Stimulated activated CD4-positive, alpha-beta T cell treated with anti-CD3 and anti-CD28 coated beads, Interleukin-15, amount 100 ng/mL, for 48 hours (primary cell): ENCODE results near the gene PALM.

ENCODE experiments used
- DNase-seq, 2 donors: peaks; one replicate each; pipeline ENCODE4 v3.0.0-alpha.2; 2020; ENCODE audit warnings: low read depth in 2 of 2

The PALM gene

DNA sequence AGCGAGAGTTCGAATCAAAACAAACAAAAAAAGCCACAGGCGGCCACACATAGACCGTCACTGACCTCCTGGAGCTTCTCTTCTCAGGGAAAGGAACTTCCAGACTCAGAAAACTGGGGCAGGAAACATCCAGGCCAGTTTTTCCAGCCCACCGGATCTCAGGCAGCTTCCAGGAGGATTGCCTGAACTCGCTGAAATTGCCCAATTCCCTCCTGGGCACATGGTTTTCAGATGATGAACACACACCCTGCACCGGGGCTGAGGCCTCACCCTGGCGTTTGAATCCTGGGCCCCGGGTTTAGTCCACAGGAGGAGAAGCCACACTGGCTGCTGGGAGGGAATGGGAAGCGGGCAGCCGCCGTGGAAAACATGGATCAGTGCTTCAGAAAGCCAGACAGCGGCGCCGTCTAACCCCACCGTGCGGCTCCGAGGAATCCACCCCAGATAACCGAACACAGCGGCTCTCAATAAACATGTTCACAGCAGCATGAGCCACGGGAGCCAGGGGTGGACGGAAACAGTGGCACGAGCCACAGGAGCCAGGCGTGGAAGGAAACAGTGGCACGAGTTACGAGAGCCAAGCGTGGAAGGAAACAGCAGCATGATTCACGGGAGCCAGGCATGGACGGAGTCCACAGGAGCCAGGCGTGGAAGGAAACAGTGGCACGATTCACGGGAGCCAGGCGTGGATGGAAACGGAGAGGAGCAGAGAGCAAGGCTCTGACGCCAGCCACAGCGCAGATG, 70.3 kb downstream of the PALM start:
- DNase-seq = no peak

DNA sequence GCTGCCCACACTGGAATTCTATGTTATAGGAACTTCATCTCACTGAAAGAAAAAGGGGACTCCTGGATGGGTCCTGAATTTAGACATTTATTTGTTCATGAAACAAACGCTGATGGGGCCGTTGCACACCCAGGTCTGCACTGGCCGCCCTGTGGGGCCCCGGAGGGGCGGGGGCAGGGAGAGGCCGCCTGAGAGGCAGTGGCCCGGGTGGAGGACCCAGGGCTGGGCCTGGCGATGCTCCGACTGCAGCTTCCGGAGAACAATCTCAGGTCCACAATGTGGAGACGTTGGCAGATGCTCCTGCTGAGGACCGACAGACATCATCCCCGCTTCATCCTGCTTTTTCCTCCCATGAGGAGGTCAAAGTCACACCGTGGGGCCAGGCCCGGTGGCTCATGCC, 72.2 kb downstream of the PALM start:
- DNase-seq = no peak

DNA sequence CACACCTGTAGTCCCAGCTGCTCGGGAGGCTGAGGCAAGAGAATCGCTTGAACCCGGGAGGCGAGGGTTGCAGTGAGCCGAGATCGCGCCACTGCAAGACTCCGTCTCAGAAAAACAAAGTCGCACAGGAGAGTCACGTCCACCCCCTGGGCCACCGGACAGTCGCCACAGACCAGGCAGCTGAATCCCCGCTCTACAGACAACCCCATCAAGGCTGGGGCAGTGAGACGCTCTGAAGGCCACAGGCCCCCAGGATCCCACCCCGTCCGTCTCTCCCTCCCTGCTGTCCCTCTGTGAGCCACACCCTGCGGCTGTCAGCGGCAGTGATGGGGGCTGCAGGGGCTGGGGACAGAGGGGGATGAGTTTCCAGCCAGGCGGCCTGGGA, 73.1 kb downstream of the PALM start:
- no peak for DNase-seq

DNA sequence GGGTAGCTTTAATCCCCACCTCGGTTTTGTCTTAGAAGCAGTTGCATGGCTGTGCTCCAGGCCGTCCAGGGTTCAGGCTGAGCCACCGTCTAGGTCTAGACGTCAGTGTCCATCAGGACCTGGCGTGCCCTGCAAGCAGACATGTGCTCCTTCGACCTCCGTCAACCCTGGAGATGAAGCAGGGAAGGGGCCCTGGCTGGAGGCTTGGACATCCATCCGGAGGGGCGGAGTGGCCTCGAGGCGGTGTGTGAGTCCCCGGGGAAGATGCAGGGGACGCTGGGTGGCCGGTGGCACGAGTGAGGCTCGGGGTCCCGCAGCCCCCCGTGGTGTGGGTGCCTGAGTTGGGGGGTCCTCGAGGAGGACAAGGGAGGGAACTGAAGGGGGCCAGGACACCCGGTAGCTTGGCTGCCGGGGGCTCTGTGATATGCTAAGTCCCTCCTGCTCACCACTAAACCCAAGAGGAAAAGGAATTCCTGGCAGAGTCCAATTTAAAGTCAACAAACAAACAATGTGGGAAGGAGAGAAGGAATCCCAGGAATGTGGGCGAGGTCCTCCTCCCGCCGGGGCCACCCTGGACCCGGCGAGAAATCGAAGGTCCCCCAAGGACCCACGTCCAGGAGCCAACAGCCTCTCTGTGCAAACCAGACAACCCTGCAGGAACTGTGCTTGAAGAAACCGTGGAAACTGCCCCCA, 73.6 kb downstream of the PALM start:
- no peak for DNase-seq

DNA sequence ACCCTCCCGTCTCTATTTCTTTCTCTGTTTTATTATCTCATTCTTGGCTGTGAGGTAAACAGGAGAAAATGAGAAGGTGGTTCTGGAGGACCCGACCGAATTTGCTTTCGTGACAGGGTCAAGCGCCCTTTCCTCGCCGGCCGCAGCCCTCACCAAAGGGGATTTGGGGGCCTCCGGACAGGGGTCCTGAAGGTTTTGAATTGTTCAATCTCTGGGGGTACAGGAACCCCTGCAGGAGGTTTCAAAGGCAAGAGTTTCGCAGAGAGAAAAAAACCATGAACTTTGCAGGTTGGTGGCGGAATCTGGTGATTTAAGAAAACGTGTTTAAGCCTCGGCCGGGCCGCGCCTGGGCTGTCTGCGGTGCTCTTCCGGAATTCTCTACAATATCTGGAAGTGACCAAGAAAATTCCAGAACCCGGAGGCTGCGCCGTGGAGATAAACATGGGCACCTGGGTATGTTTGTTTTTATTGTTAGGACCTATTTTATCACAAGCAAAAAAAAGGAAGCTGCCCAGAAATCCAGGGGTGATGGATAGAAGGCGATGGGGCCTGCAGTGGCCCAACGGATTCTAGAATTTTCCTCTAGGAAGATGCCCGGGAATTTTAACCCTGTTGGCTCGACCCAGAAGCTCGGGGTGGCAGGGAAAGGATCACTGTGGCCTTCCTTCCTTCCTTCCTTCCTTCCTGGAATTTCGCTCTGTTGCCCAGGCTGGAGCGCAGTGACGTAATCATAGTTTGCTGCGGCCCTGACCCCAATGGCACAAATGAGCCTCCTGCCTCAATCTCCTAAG, 74.3 kb downstream of the PALM start:
- no peak for DNase-seq

GRCh38 chr19:784541-784940, 75.8 kb downstream of the PALM start:
- no peak for DNase-seq

DNA sequence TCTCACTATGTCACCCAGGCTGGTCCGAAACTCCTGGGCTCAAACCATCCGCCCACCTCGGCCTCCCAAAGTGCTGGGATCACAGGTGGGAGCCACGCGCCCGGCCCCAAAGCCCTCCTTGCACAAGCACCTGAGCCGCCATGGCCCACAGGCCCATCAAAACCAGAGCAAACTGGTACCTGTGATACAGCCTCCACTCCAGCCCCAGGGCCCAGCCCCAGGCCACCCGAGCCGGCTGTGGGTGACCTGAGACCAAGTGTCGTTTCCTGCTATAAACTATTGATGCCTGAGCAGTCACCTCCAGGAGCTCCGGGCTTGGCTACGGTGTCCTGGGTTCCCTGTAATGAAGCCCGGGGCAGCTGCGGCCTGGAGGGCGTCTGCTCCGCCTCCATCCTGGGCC, 78.8 kb downstream of the PALM start:
- DNase-seq = no peak

DNA sequence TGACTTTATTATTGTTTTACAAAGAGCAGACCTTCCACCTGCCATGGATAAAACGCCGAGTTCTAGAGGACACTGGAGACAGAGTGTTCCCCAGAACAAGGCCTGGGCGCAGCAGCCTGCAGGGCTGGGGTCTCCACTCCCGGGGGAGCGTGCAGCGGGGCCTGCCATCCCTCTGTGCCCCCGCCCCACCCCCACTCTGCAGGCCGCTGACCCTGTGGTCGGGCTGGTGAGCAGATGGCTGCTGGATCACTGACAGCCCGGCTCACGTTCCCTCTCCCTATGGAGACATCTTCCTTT, 79.9 kb downstream of the PALM start:
- DNase-seq = no peak

GRCh38 chr19:788983-789700, 80.4 kb downstream of the PALM start:
- no peak for DNase-seq

- no peak for DNase-seq
These were observed 80.9 kb downstream of the PALM start for GRCh38 chr19:789701-790060.

GRCh38 chr19:791007-791566, 82.4 kb downstream of the PALM start:
- DNase-seq = no peak

DNA sequence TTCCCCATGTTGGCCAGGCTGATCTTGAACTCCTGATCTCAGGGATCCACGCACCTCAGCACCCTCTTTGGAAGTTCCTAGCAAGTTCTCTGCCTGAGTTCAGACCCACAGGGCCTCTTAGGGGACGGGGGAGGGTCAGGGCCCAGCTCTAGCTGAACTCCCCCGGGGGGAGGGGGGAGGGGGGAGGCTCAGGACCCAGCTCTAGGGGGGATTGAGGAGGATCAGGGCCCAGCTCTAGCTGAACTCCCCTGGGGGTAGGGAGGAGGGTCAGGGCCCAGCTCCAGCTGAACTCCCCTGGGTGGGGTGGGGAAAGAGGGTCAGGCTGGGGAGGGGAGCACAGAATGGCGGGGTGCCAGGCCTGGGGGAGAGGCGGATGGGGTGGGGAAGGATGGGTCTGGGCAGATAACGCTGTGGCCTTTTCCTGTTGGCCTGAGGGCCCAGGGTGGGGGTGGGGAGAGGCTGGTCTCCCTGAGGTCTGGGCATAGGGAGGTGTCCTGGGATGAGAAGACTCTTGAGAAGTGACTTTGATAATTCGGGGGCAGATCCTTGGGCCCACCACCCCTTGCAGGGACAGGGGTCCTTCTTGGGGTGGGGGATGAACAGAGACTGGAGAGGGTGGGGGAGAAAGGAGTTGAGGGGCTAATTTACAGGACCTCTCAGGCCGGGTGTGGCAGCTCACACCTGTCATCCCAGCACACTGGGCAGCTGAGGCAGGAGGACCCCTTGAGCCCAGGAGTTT, 83.0 kb downstream of the PALM start:
- DNase-seq = no peak

DNA sequence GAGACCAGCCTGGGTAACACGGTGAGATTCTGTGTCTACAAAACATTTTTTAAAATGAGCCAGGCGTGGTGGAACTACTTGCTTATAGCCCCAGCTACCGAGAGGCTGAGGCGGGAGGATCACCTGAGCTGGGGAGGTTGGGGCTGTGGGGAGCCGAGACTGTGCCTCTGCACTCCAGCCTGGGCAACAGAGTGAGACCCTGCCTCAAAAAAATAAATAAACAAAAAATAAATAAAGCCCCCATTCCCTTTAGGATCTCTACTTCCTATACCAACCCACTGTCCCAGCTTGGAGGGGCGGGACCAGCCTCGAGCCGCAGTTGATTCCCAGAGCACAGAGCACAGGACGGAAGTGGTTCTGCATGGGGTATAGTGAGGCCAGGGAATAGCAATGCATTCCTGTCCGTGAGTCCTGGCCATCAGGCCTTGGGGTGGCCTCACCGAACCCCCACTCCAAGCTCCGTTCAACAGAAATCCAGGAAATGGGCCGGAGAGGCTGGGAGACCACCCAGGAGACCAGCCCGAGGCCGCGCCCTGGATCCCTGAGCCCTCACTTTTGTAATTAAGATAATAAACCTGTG, 83.7 kb downstream of the PALM start:
- no peak for DNase-seq

DNA sequence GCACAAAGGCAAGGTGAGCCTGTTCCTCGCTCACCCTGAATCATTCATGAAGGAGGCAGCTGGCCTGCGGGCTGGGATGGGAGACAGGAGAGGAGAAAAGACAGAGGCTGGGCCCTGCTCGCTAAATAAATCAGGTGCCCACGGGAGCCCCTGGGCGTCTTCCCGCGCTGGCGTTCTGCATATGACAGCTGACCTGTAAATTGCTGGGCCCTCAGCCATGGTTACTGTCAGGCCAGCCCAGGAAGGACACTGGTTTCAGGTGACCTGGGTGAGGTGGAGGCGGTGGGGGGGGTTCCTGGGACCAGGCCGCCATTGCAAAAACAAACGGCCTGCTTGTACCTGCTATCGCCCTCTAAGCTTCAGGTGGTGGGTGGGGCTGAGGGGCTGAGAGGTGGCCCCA, 85.1 kb downstream of the PALM start:
- no peak for DNase-seq

GRCh38 chr19:795073-795611, 86.4 kb downstream of the PALM start:
- no peak for DNase-seq

DNA sequence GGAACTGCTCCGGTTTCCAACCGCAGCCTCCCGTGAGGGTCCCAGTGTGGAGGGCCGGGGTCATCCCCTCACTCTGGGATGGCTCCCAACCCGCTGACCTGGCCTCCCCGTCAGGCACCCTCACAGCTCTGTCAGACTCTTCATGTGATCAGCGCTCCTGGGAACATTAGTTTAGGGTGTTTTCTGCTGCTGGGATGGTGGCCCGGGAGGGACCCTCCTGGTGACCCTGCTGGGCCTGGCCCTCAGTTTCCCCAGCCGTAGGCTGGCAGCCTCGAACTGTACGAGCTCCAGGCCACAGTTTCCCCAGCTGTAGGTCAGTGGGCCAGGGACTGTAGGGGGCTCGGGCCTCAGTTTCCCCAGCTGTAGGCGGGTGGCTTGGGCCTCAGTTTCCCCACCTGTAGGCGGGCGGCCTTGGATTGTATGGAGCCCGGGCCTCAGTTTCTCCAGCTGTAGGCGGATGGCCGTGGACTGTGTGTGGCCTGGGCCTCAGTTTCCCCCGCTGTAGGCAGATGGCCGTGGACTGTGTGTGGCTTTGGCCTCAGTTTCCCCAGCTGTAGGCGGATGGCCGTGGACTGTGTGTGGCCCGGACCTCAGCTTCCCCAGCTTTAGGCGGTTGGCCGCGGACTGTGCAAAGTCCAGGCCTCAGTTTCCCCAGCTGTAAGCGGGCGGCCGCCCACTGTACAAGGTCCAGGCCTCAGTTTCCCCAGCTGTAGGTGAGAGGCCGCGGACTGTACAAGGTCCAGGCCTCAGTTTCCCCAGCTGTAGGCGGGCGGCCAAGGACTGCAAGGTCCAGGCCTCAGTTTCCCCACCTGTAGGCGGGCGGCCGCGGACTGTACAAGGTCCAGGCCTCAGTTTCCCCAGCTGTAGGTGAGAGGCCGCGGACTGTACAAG, 87.2 kb downstream of the PALM start:
- no peak for DNase-seq

- DNase-seq = peak; percentile 99 to 100
These were observed 88.2 kb downstream of the PALM start, which contains the start of gene PTBP1 for GRCh38 chr19:796692-797527. PTBP1 (plus strand) TSS chr19:797452; CDS start chr19:797498, 46 bp downstream.
